SK-N-SH treated with all-trans-retinoic acid at 6 μM for 48 hours (cell line): ENCODE measurements around the gene P2RX2.

Experiments used
- CSDC2 ChIP-seq: fragments of 250-450 bp; sonication (Bioruptor Pico); IDR thresholded peaks from 2 replicates; pipeline ENCODE4 v1.5.0; 2020; ENCODE audit warnings: mild to moderate bottlenecking, moderate library complexity
- OSR1 ChIP-seq: fragments of 250-450 bp; sonication (Bioruptor Pico); IDR thresholded peaks from 2 replicates; pipeline ENCODE4 v1.8.0; 2022; ENCODE audit warnings: moderate library complexity, mild to moderate bottlenecking, inconsistent platforms
- RARB ChIP-seq: fragments of 250-450 bp; sonication (Bioruptor Pico); IDR thresholded peaks from 2 replicates; pipeline ENCODE4 v1.8.0; 2021; ENCODE audit warnings: mild to moderate bottlenecking, moderate library complexity
- ZC3H10 ChIP-seq: fragments of 250-450 bp; sonication (Bioruptor Pico); IDR thresholded peaks from 2 replicates; pipeline ENCODE4 v1.5.1; 2021; ENCODE audit warnings: mild to moderate bottlenecking, moderate library complexity

DNA sequence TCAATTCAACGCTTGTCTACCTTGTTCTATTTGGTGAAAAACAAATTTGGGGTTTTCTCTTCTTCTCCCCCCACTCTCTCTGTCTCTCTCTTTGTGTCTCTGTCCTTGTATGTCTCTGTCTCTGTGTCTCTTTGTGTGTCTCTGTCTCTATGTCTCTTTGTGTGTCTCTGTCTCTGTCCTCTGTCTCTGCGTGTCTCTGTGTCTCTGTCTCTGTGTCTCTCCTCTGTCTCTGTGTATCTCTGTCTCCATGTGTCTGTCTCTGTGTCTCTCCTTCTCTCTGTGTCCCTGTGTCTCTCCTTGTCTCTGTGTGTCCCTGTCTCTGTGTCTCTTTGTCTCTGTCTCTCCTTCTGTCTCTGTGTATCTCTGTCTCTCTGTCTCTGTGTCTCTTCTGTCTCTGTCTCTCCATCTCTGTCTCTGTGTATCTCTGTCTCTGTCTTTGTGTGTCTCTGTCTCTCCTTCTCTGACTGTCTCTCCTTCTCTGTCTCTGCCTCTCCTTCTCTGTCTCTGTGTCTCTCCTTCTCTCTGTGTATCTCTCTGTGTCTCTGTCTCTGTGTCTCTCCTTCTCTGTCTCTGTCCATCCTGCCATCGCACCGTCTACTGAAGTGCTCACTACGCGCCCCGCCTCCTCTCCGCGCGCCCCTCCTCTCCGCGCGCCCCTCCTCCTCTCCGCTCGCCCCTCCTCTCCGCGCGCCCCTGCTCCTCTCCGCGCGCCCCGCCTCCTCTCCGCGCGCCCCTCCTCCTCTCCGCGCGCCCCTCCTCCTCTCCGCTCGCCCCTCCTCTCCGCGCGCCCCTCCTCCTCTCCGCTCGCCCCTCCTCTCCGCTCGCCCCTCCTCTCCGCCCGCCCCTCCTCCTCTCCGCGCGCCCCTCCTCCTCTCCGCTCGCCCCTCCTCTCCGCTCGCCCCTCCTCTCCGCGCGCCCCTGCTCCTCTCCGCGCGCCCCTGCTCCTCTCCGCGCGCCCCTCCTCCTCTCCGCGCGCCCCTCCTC lies 21.0 kb upstream of the P2RX2 start:
- TF ChIP-seq OSR1: no peak
- TF ChIP-seq ZC3H10 (CRISPR knock-in tag): no peak
- TF ChIP-seq RARB: no peak
- no peak for TF ChIP-seq CSDC2 (CRISPR knock-in tag)
